NCI-H2171 (cell line): ENCODE data around the gene TMEM200A.

Experiments
- DNase-seq: peaks from one replicate; lab custom pipeline; 2025; lab: John Stamatoyannopoulos, UW

The TMEM200A gene

DNA sequence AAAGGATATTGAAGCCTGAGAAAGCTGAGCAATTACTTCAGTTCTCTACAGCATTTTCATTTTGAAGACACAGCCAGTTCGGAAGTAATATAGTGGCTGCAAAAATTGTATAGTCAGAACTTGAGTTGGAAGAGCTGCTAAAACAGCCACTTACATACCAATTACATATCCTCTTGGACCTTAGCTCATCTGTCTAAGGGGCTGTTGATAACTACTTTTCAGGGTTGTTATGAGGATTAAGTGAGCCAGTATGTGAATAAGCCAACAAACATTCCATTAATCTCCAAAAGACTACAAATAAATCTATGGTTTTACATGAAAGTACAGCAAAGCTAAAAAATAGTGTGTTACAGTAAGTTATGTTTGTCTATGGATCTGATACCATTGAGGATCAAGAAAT is 59.7 kb downstream of the TMEM200A start:
- no peak for DNase-seq

DNA sequence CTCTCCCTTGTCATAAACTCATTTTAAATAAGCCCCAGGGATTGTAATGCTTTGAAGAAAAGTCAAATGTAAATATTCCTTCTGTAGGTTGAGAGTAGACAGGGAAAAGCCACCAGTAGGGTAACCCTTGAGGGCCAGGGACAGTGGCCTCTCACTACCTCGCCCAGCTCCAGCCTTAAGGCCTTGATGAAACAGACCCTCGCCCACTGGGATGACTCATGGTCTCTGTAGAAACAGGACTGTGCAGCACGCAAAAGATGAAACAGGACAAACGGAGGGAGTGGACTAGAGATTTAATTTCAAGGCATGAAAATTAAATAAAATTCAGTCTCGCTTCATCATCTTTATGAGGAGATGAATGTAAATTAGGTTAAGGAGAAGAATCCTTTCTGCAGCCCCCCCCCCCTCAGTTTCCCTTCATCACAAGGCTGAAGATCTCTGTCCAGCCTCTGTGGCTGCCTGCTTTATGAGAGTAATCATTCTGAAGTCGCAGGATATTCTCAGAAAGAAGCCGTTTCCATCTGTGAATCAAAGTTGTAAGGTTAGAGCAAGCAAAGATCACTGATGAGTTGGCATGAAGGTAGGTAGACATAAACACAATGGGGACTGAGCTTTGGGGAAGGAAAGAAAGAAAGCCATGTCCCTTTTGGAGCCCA is 60.4 kb downstream of the TMEM200A start:
- no peak for DNase-seq

DNA sequence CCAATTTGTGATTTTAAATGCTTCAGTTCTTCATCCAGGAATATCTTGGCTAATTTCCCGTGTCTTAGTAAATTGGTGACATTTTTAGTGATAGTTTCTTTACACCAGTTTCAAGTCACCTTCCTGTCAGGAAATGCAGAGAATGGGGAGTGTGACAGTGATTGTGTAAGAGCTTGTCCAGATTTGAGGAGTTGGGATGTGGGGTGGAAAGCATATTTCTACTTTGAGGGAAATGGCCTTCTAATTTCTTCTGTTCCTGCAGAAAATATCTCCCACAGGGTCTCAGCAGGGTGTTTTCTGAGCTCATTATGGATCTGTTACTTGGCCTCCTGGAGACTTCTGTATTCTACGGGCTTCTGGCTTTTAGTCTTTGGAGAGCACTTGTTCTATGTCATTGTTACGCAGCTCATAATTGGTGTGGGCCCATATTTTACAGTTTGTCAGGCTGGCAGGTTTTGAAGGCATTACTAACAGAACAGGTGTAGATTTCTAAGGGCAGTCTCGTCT is 65.6 kb downstream of the TMEM200A start:
- no peak for DNase-seq

DNA sequence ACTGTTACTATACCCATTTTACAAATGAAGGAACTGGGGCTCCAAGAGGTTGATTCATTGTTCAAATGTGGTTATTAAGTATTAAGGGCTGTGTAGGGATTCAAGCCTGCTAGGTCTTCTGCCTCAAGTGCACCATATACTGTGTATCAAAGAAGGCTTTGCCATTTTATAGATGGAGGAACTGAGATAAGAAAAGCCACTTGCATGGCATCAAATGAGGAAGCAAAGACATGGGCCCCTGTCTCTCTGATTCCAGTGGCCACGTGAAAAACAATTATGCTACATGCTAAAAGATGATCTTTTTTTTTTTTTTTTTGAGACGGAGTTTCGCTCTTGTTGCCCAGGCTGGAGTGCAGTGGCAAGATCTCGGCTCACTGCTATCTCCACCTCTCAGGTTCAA is 67.0 kb downstream of the TMEM200A start:
- DNase-seq: no peak

DNA sequence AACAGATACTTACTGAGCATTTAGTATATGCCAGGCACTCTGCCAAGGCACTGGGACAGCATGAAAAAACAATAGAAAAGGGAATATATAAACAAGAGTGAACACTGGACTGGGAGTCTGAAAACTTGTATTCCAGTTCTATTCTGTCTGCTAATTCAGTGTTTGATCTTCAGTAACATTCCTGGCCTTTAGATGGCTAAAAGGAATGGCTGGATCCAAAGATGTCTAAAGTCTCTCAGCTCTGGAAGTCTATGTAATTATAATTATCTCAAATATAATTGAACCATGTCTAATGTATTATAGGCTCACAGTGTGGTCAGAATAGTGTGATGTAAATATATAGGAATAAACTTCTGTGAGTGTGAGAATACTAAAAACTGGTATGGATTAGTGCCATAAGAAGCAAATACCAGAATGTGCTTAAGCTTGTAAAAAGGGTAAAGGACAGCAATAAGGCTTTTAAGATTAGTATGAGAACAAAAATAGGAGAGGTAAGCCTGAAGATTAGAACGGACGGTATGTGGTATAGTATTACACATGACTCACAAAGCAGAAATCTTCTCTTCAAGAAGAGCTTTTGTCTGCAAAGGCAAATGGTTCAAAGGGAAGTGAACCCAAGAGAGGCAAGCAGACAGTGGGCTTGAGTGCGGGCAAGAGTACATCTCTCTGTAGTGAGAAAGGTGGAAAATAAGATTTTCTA is 68.5 kb downstream of the TMEM200A start:
- no peak for DNase-seq

DNA sequence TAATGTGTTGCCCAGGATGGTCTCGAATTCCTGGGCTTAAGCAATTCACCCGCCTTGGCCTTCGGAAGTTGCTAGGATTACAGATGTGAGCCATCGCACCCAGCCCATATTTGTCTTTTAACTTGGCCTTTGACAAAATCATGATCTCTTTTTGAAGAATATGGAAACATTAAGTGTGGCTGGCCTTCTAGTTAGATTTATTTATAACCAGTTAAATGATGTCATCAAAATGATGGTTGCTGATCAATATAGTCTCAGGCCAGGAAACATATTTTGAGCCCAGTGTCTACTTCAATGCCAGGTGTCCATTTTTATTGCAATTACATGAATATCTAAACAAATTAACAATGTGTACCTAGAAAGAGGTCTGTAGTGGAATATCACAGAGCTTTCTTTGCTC is 69.4 kb downstream of the TMEM200A start:
- no peak for DNase-seq

DNA sequence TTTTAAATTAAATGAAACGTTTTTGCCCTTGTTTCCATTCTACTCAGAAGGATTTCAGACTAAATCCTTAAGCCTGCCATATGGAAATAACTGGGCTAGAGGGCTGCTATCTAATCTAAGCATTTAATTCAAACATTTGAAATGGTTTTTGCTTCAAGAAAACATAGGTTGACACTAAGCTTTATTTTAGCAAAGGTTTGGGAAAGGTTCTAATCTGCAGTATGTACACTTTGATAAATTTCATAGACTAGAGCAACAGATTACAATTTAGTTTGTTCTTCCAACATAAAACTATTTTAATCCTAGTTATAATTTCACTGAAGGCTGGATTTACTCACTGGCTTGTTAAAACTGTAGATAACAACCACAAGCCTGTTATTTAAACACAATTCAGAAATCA is 72.1 kb downstream of the TMEM200A start:
- DNase-seq: no peak

DNA sequence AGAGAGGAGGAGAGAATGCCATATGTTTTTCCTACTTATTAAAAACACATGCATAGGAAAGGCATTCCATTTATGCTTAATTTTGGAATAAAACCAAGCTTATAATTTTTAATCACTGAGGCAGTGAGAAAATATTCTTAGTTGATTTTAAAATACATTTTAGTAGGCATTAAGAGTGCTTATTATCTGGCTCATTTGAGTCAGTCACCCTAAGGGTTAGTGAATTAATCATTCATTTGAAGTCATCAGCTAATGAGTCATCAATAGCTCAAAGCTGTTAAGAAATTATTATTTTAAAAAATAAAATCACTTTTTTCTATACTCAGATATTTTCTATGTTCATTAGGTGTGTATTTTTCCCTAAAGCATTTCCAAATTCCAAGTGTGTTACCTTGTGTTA is 81.6 kb downstream of the TMEM200A start:
- DNase-seq: no peak

DNA sequence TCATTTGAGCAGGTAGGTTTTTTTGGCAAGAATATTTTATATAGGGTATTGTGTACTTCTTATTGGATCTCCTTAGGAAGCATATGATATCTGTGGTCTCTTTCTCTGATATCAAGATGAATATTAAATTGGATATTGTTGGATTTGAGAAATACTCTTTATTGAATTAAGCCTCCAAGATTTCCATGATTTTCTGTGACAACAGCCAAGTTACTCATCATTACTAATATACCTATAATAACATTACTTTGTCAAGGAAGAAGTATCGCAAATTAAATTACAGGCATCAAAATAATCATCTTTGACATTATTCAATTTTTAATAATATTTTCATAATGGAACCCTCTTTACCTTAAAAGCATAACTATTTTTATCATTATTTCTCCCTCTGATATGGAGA is 86.5 kb downstream of the TMEM200A start:
- DNase-seq: no peak

DNA sequence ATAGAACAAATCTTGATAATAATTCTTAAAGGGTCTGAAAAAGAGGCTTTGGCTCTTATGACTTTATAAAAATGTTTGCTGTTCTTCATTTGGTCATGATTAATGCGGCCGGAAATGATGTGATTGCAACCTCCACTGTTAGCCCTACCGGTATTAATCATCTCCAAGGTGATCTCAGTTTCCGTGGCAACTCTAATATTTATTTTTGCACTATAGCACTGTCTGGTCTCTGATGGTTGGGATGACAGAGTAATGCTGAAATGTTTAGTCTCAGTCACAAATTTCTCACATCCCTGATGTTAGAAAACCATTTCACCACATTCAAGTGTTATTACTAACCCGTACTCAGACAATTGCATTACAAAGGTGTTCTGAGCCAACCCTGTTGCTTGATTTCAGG is 87.4 kb downstream of the TMEM200A start:
- no peak for DNase-seq

DNA sequence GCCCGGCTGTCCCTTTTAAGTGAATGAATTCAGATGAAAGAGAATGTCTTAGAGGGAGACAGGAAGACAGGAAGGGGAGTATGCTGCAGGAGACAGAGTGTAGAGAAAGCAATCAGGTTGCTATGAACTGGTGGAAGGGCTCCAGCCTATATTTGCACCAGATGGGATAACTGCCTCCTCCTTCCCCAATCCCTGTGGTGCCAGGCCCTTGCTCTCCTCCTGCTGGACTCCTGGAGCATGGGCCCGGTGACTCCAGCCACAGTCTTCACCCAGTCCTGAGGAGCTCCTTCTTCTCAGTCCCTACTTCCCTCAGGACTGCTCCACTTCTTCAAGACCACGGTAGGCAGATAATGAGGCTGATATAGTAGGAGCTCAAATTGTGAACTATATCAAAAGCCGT is 91.8 kb downstream of the TMEM200A start:
- DNase-seq: no peak

DNA sequence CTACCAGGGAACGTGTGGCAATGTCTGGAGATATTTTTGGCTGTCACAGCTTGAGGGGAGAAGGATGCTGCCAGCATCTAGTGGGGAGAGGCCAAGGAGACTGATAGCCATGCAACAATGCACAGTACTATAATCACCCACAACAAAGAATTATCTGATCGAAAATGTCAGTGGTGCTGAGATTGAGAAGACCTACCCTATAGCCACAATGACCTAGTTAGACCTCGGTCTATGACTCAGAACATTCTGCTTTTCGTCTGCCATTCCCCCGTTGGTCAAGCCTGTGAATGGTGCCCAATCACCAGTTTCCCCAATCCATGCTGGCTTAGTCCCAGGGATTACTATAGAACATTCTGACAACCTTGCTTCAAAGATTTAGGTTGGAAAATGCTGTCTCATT is 93.5 kb downstream of the TMEM200A start:
- no peak for DNase-seq

DNA sequence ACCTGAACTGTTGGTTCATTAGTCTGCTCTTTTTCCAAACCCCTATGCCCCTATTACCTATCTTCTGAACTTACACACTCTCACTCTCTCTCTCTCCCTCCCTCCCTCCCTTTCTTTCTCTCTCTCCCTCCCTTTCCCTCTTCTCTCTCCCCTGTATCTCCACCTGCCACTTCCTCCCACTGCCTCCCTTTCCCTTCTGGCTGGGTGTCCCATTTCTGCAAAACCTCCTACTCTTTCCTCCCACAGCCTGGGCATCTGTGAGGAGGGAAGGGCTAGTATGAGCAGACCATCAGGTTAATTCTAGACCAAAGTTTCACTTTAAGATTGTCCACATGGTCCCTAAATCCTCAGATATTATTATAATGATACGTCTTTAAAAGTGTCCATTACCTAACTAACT is 95.1 kb downstream of the TMEM200A start:
- DNase-seq: no peak

DNA sequence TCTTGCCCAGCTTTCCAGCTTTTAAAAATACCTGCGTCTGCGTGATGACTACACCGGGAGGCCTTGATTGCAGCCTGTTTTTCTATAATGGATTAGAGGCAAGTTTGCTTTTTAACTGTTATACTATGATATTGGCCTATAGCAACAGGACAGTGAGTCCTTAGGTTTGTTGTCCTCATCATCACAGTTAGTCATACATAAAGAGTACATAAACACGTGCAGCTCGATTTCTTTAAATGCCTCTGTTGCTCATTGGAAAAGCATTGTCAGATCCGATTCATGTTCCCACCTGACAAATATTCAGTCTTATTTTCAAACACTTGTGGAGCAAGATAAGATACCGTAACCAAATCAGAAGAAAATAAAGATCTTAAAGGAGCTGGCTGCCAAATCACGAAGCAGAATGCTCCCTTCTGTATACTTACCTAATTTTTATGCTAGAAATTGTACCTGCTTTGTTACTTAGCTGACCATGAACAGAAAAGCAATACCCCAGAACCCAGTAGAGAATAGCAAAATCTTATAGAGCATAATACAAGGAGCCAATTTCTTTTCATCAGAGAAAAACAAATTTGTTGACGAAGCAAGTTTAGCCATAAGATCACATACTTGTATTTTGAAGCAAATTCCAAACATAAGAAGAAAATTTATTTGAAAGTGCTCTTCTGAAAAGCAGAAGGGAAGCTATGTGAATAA is 100.4 kb downstream of the TMEM200A start:
- no peak for DNase-seq

DNA sequence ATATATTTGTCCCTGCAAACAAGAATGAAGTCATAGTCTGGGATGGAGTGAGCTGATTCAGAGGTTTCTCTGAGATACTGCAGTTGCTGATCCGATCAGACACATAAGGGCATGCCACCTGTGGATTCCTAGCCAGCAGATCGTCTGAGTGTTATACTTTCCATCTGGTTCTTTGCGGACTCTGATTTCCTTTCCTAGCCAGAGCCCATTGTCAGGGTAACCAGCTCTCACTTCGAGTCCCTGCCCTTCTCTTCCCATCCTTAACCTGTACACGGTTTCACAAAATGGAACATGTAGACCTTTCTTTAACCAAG is 100.9 kb downstream of the TMEM200A start:
- DNase-seq: no peak

DNA sequence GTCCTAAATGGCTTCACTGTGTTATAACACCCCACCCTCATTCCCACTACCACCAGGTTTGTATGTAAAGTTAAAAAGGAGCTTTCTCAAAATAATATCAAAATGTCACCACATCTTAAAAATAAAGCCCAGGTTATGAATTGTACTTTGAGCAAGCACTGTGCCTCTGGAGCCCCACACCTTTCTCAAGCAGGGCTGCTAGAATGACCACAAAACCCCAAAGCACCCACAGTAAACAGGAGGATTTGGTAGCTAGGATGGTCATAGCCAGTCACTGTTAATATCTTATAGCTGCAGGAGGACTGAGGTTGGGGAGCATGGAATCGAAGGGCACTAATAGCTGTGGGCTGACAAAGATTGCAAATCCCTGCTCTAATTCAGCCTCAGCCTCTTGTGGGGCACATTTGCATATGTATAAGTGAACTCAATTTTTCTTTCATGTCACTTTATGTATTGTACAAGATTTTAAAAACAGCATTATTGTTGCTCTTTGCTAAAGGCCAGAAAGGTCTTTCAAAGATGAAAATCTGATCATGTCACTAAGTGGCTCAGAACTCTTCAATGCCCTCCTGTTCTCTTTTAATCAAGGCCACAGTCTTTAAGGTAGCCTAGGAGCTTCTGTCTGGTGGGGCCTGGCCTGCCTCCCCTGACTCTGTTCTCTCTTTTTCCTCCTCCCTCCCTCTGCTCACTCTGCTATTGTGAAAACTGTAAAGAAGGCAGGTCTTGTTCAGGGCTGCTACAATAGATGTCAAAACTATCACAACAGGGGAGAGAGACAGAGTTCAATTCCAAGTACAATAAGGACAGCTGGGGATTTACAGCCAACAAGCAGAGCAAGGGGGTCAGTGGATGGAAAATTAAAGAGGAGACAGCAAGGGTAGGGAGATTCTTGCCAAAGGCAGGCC is 101.6 kb downstream of the TMEM200A start:
- no peak for DNase-seq

DNA sequence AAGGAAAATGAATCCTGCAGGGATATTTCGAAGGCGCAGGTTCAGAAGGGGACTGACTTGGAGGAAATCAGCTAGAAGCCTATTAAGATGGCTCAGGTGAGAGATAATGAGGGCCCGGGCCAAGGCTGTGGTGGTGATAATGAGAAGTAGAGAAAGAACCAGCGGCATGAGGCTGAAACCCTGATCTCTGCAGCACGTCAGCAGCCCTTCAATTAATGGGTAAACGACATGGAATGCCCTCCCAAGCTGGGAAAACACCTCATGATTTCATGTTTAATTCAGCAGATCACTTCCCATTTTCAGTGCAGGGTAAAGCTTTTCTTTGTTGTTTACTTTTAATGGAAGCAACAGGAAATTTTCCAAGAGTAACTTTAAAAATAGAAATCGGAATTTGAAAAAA is 104.9 kb downstream of the TMEM200A start:
- no peak for DNase-seq

DNA sequence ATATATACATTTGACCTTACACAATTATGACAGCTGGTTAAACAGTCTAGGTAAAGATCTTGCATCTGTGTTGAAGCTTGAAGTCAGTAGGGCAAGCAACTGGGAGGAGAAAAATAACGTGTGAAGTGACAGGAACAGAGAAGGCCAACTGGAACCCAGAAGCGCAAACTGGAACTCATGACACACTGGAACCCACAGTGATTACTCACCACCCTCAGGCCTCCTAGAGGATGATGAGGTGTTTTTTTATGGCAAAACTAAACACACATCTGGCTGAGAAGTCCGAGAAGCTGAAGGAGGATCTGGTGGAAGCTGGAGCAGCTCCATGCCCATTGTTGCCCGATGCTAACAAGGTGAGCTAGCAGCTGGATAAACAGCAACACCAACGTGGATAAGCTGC is 108.1 kb downstream of the TMEM200A start:
- DNase-seq: no peak

DNA sequence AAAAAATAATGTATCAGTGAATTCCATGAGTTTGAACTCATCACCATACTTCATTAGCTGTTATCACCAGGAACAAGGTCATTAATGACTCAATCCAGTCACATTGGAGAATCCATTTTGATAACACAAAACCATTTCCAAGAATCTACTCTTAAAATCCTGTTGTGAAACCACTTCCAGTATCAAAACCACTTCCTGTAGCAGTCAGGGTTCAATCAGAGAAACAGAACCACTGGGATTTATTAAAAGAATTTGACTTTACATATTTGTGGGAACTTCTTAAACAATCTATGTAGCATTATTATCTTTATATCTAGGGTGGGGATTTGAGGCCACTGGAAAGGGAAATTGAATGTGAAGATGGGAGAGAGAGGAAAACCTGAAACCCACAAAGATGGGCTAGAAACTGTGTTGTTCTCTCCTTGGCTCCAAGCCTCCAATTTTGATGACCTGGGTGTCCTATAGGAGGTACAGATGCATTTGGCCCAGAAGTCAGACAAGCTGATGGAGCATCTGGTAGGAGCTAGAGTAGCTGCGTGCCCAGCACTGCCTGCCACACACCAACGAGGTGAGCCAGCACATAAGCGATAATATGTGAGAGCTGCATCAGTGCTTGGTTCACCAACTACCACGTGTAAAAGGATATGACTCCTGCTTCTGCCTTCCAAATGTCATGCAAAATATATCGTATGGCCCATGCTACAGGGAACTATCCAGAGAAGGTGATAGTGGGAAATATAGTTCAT is 117.0 kb downstream of the TMEM200A start:
- no peak for DNase-seq

DNA sequence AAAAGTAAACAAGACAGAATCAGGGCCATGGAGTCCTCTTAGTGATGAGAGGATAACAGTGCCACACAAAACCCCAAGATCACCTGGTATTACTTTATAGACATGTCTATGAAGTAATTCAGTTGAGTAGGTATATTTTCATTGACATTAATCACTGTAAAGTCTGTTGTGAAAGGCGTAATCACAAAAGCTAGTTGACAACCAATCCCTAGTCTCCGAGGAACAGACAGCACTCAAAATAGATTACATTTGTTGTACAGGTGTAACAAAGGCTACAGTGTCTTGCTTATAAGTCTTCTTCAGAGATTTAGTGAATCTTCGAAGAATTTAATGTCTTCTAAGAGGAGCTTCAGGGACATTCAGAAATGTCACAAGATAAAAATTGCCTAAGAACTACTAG is 120.1 kb downstream of the TMEM200A start:
- no peak for DNase-seq

DNA sequence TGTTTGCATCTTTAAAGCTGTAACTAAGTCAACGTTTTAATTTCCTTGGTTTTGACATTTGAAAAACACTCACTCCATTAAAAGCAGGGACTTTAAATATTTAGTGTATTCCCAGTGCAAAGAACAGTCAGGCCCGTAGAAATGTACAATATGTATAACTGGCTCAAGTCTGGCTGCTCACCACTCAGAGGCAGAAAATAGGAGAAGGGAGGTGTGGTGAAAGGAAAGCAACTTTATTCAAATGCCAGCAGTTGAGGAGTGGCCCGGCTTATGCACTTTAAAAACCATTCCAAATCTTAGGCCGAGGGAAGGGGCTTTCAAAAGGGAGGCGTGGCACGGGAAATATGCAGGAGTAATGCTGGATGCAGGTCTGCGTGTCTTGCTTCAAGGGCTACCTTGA is 120.6 kb downstream of the TMEM200A start:
- DNase-seq: no peak

DNA sequence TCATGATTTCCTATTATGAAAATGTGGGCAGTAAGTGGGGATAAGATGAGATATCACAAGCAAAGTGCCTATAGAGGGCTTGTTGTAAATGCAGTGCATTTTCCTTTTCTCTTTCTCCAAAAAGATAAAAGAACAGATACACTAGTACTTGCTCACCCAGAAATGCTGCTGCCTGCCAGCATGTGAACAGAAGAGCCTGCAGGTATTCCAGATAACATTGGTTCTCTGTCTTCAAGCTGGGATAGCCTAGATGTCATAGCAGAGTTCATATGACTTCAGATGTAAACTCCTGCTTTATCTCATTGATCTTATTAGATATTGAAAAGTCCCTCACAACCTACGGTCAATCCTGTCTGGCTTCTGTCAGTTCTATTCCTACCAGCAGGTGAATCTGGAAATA is 123.7 kb downstream of the TMEM200A start:
- DNase-seq: no peak
